Measurements from ENCODE around the gene TNFAIP8L1. TPM values are rescaled to one million over a fixed set of nuclear protein-coding genes. Genes with fewer than 3 reads are reported as not detected.

TNFAIP8L1 gene
- total and polyA plus RNA-seq, 10 donors = 12.5 to 39.8 (median 27.1) TPM

GRCh38 chr19:4656102-4656501, 16.8 kb downstream of the TNFAIP8L1 start:
- H3K4me3 ChIP-seq = no peak overlapping the region
- 58 to 88% (median 75%) methylated on average over 3 to 8 of the region's 8 CpGs for WGBS, 5 donors
- no peak for DNase-seq
- H3K27ac ChIP-seq = no peak overlapping the region
- H3K9me3 ChIP-seq = peaks cover 0 to 5% (median 0%) of the 10 kb centered on the region in 8 donors
- intact Hi-C loops (cut with DNase I; ENCODE audit: low total_unique reads) = no loop called here
- H3K4me1 ChIP-seq = peaks cover 0 to 57% (median 14%) of the 10 kb centered on the region in 6 donors
- peaks cover 0 to 100% (median 74%) of the 10 kb centered on the region in 6 donors for H3K36me3 ChIP-seq
- no peak for TF ChIP-seq POLR2A (IDR thresholded peaks at IDR 0.05)
- no peak for TF ChIP-seq CTCF (IDR thresholded peaks at IDR 0.05 in 8 of 11, conservative IDR thresholded peaks at IDR 0.05 in 3 of 11)
- TF ChIP-seq POLR2AphosphoS5 (IDR thresholded peaks at IDR 0.05) = peak; percentile 36 to 58 (median 37)
- H3K27me3 ChIP-seq (replicated peaks in 1 of 7) = no peaks in the 10 kb centered on the region

GRCh38 chr19:4657262-4657661, 17.9 kb downstream of the TNFAIP8L1 start:
- TF ChIP-seq CTCF (IDR thresholded peaks at IDR 0.05 in 8 of 11, conservative IDR thresholded peaks at IDR 0.05 in 3 of 11) = no peak
- TF ChIP-seq POLR2AphosphoS5 (IDR thresholded peaks at IDR 0.05) = peak in 2 of 3 donors; percentile 40 to 65

GRCh38 chr19:4657835-4658234, 18.5 kb downstream of the TNFAIP8L1 start:
- peaks cover 0 to 100% (median 79%) of the 10 kb centered on the region in 6 donors for H3K36me3 ChIP-seq
- H3K9me3 ChIP-seq = peaks cover 0 to 5% (median 0%) of the 10 kb centered on the region in 8 donors
- H3K27me3 ChIP-seq (replicated peaks in 1 of 7) = no peaks in the 10 kb centered on the region
- WGBS, 5 donors = 90 to 100% (median 90%) methylated on average over 3 to 8 of the region's 8 CpGs
- DNase-seq = no peak
- H3K4me1 ChIP-seq = peaks cover 0 to 64% (median 14%) of the 10 kb centered on the region in 6 donors
- intact Hi-C loops (cut with DNase I; ENCODE audit: low total_unique reads) = no loop called here
- H3K4me3 ChIP-seq = no peak overlapping the region
- TF ChIP-seq POLR2AphosphoS5 (IDR thresholded peaks at IDR 0.05) = peak in 1 of 3 donors; percentile 6
- TF ChIP-seq CTCF (IDR thresholded peaks at IDR 0.05 in 8 of 11, conservative IDR thresholded peaks at IDR 0.05 in 3 of 11) = no peak
- H3K27ac ChIP-seq = peak overlapping the region in 3 of 8 donors; percentile 0 to 38 (median 21)

More at GRCh38 chr19:4657262-4657661, 17.9 kb downstream of the TNFAIP8L1 start:
- H3K36me3 ChIP-seq = peaks cover 0 to 100% (median 77%) of the 10 kb centered on the region in 6 donors
- peaks cover 0 to 64% (median 14%) of the 10 kb centered on the region in 6 donors for H3K4me1 ChIP-seq
- DNase-seq = no peak
- peak overlapping the region in 3 of 8 donors; percentile 0 to 38 (median 21) for H3K27ac ChIP-seq
- H3K27me3 ChIP-seq (replicated peaks in 1 of 7) = no peaks in the 10 kb centered on the region
- intact Hi-C loops (cut with DNase I; ENCODE audit: low total_unique reads) = no loop called here
- WGBS, 5 donors = 68 to 80% (median 72%) methylated on average over 14 of the region's 14 CpGs
- H3K9me3 ChIP-seq = peaks cover 0 to 5% (median 0%) of the 10 kb centered on the region in 8 donors
- H3K4me3 ChIP-seq = no peak overlapping the region

GRCh38 chr19:4660181-4660791, 21.0 kb downstream of the TNFAIP8L1 start:
- peaks cover 0 to 5% (median 0%) of the 10 kb centered on the region in 8 donors for H3K9me3 ChIP-seq
- H3K4me3 ChIP-seq = no peak overlapping the region
- TF ChIP-seq CTCF (IDR thresholded peaks at IDR 0.05 in 8 of 11, conservative IDR thresholded peaks at IDR 0.05 in 3 of 11) = peak in 10 of 11 experiments; percentile 3 to 40 (median 30)
- TF ChIP-seq POLR2AphosphoS5 (IDR thresholded peaks at IDR 0.05) = peak in 2 of 3 donors; percentile 32 to 55
- no peak for TF ChIP-seq POLR2A (IDR thresholded peaks at IDR 0.05)
- H3K36me3 ChIP-seq = peaks cover 0 to 99% (median 81%) of the 10 kb centered on the region in 6 donors
- H3K27ac ChIP-seq = peak overlapping the region in 1 of 8 donors; percentile 38
- no peak for DNase-seq
- H3K4me1 ChIP-seq = peaks cover 0 to 64% (median 4%) of the 10 kb centered on the region in 6 donors
- WGBS, 5 donors = 74 to 87% (median 81%) methylated on average over 14 to 15 of the region's 15 CpGs
- intact Hi-C loops (cut with DNase I; ENCODE audit: low total_unique reads) = no loop called here
- no peaks in the 10 kb centered on the region for H3K27me3 ChIP-seq (replicated peaks in 1 of 7)

Measured in spleen (tissue), 11 donors.